Measurements from ENCODE around the gene ZDHHC12. TPM values are rescaled to one million over a fixed set of nuclear protein-coding genes. Genes with fewer than 3 reads are reported as not detected.

The ZDHHC12 gene
- total RNA-seq, 1 donor from 2014 or later: 25.6 TPM

DNA sequence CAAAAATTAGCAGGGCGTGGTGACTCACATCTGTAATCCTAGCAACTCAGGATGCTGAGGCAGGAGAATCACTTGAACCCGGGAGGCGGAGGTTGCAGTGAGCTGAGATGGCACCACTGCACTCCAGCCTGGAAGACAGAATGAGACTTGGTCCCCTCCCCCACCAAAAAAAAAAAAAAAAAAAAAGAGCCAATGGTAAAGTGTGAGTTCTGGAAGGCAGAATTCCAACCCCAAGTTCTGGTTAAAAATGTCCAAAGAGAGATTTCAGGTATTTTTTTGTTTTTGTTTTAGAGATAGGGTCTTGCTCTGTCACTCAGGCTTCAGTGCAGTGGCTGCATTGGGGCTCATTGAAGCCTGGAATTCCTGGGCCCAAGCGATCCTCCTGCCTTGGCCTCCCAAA lies 36.5 kb downstream of the ZDHHC12 start:
- H3K27ac Mint-ChIP-seq: peak overlapping the region; percentile 96
- H3K4me1 Mint-ChIP-seq (ENCODE audit: unreplicated experiment): peaks cover 47% of the 10 kb centered on the region
- H3K36me3 Mint-ChIP-seq: peaks cover 28% of the 10 kb centered on the region
- TF ChIP-seq, protein P1, sequence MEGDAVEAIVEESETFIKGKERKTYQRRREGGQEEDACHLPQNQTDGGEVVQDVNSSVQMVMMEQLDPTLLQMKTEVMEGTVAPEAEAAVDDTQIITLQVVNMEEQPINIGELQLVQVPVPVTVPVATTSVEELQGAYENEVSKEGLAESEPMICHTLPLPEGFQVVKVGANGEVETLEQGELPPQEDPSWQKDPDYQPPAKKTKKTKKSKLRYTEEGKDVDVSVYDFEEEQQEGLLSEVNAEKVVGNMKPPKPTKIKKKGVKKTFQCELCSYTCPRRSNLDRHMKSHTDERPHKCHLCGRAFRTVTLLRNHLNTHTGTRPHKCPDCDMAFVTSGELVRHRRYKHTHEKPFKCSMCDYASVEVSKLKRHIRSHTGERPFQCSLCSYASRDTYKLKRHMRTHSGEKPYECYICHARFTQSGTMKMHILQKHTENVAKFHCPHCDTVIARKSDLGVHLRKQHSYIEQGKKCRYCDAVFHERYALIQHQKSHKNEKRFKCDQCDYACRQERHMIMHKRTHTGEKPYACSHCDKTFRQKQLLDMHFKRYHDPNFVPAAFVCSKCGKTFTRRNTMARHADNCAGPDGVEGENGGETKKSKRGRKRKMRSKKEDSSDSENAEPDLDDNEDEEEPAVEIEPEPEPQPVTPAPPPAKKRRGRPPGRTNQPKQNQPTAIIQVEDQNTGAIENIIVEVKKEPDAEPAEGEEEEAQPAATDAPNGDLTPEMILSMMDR (conservative IDR thresholded peaks at IDR 0.05): no peak
- no peak for DNase-seq (ENCODE audit: extremely low spot score, unreplicated experiment)
- H3K27me3 Mint-ChIP-seq: peaks cover 4% of the 10 kb centered on the region
- H3K4me3 Mint-ChIP-seq: peak overlapping the region; percentile 95
- H3K9me3 Mint-ChIP-seq: no peaks in the 10 kb centered on the region

DNA sequence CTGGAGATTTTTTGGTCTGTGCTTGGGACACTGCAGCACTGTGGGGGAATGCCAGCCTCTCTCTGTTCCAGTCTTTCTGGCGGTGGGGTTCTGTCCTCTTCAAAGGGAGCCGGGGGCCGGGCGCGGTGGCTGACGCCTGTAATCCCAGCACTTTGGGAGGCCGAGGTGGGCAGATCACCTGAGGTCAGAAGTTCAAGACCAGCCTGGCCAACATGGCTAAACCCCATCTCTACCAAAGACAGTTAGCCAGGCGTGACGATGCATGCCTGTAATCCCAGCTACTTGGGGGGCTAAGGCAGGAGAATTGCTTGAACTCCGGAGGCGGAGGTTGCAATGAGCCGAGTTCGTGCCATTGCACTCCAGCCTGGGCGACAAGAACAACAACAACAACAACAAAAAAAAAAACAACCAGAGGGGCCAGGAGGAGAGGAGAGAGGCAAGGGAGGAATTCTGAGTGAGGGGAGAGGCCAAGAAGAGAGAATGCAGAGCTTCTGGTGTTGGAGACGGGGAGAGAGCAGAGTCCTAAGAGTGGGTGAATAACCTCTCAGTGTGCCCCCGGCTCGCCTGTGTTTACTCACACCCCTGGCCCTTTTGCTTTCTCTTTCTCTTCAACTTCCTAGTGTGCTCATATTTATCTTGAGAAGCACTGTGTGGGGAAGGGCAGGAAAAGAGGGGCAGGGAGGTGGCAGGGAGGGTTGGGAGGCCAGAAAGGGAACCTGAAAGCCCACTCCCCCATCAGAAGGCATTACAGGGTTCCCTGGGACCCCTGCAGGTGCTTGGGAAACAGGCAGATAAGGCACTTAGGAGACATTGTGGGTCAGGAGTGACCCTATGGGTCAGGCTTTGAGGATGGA lies 38.1 kb downstream of the ZDHHC12 start:
- Mint-ChIP-seq H3K27me3 (peaks cover 4% of the 10 kb centered on the region), H3K9me3 (no peaks in the 10 kb centered on the region), H3K27ac (peak overlapping the region; percentile 100), H3K4me1 (ENCODE audit: unreplicated experiment) (peaks cover 38% of the 10 kb centered on the region), H3K36me3 (peaks cover 17% of the 10 kb centered on the region), H3K4me3 (peak overlapping the region; percentile 97)
- TF ChIP-seq, protein P1 (conservative IDR thresholded peaks at IDR 0.05): no peak
- no peak for DNase-seq (ENCODE audit: extremely low spot score, unreplicated experiment)

DNA sequence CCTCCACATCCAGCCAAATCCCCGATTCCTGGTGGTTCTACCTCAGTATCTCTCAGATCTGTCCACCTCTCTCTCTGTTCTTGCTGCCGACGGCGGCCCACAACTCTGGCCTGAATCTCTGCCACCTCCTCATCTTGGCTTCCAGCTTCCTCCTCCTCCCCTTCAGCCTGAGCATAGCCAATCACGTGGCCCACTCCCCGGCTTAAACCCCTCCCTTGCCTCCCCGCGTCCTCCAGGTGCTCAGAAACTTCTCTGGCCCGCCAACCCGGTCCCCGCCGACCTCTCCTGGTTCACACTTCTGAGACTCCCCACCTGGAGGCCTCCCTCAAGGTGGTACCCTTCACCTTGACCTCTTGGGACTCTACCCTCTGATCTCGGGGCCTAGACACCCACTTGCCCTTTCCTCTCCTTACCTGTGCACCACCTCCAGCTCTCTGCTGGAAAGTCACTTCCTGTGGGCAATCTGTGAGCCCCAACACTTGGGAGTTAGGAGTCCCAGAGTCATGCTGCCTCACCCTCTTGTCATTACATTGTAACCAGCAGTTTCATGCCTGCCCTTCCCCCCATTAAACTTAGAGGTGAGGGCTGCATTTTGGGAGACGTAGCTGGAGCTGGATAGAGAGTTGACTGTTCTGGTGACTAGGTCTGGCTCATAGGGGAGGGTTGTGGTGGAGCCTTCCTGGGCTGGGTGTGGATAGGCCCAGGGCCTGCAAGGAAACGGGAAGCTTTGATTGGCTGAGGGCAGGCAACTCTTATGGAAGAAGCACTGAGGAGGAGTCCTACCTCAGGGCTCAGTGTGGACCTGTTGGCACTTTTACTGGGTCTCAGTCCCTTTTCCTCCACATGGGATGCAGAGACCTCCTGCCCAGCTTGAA lies 39.4 kb downstream of the ZDHHC12 start:
- Mint-ChIP-seq H3K9me3 (no peaks in the 10 kb centered on the region), H3K27me3 (no peaks in the 10 kb centered on the region), H3K27ac (peak overlapping the region; percentile 100), H3K36me3 (peaks cover 11% of the 10 kb centered on the region), H3K4me3 (peak overlapping the region; percentile 97), H3K4me1 (ENCODE audit: unreplicated experiment) (peaks cover 38% of the 10 kb centered on the region)
- TF ChIP-seq, protein P1 (conservative IDR thresholded peaks at IDR 0.05): no peak
- DNase-seq (ENCODE audit: extremely low spot score, unreplicated experiment): no peak

DNA sequence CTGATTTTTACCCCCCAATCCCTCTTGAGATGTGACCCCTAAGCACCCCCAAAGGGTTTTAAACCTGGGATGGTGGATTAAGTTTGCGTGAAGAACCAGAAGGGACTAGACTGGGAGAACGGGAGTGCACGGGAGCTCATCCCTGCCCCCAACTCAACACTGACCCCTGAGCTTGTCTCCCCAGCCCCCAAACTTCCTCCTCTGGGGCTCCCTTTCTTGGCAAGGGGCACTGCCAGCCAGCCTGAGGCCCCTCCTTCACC lies 39.9 kb downstream of the ZDHHC12 start:
- DNase-seq (ENCODE audit: extremely low spot score, unreplicated experiment): no peak
- H3K27ac Mint-ChIP-seq: peak overlapping the region; percentile 100
- H3K36me3 Mint-ChIP-seq: peaks cover 11% of the 10 kb centered on the region
- peak overlapping the region; percentile 97 for H3K4me3 Mint-ChIP-seq
- TF ChIP-seq, protein P1 (conservative IDR thresholded peaks at IDR 0.05): no peak
- H3K9me3 Mint-ChIP-seq: no peaks in the 10 kb centered on the region
- no peaks in the 10 kb centered on the region for H3K27me3 Mint-ChIP-seq
- H3K4me1 Mint-ChIP-seq (ENCODE audit: unreplicated experiment): peaks cover 38% of the 10 kb centered on the region

DNA sequence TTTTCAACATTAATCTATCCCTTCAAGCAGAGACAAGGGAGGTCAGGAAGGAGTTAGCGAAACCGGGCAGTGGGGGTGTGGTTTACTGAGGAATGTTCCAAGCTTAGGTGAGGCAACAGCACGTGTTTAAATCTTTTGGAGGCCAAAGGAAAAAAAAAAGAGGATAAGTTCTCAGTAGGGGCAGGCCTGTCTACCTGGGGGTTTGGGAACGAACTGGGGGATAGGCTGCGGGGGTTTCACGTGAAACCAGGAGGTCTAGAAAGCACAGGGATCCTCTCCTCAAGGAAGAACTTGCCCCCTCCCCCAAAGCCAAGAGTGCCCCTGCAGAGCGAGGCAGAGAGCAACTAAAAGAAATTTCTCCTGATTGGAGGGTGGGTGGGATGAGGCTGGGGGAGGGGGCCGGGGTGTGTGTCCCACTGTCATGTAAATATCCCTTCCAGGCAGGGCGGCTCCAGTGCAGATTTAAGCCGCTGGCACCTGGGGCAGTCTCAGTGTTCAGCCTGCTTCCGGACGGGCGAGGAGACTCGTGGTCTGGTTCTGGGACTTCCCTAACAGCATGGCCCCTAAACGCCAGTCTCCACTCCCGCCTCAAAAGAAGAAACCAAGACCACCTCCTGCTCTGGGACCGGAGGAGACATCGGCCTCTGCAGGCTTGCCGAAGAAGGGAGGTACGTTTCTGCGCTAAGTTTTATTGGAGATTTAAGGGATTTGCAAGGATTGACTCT lies 40.4 kb downstream of the ZDHHC12 start:
- TF ChIP-seq, protein P1 (conservative IDR thresholded peaks at IDR 0.05): no peak
- Mint-ChIP-seq H3K27ac (peak overlapping the region; percentile 100), H3K9me3 (no peaks in the 10 kb centered on the region), H3K4me1 (ENCODE audit: unreplicated experiment) (peaks cover 37% of the 10 kb centered on the region), H3K36me3 (peaks cover 11% of the 10 kb centered on the region), H3K4me3 (peak overlapping the region; percentile 97), H3K27me3 (no peaks in the 10 kb centered on the region)
- DNase-seq (ENCODE audit: extremely low spot score, unreplicated experiment): no peak
